K562 (cell line): Measurements from ENCODE around the gene LAG3. TPM values are rescaled to one million over a fixed set of nuclear protein-coding genes. Genes with fewer than 3 reads are reported as not detected.
A peak's percentile ranks its signal among the peaks of the same experiment; 100 is the strongest.

Experiments used
- ATAC-seq: fragments of 200-7000 bp; cut with Tn5 transposase; 3 replicates; pipeline ENCODE4 v1.9.1; 2020; ENCODE audit warnings: moderate library complexity
- BruUV-seq: library from RNA; stranded (reverse); fragments of 400-500 nt; replicated peaks from 2 replicates; lab custom pipeline; 2021; lab: Mats Ljungman, UMichigan
- CTCF ChIA-PET: fragments of 300-600 bp; formaldehyde crosslinking; extraction: SDS; loops from one replicate; lab custom pipeline; 2021; ENCODE audit warnings: low intra/inter-chr PET ratio; lab: Yijun Ruan, JAX
- POLR2A ChIA-PET: fragments of 300-600, 350-650 bp; sonication (Branson Sonifier 250); formaldehyde crosslinking; extraction: SDS; loops from one replicate; lab custom pipeline; 2021; ENCODE audit warnings: antibody characterized with exemption, inconsistent platforms; lab: Yijun Ruan, JAX
- DNase-seq, 4 experiments: peaks; one replicate each; pipeline versions ENCODE4 v3.0.0 to v3.0.0-alpha.2; 2011 to 2018; ENCODE audit warnings: low spot score in 3 of 4, mixed read lengths in 3 of 4; ENCODE audit errors: extremely low read depth in 1 of 4
- FAIRE-seq: peaks from 2 replicates; lab custom pipeline; 2011; peaks lifted over from hg19 to GRCh38; lab: Jason Lieb, UNC
- H2AFZ ChIP-seq: 2 replicates; pipeline ENCODE4 v1.6.0; 2011; ENCODE audit warnings: low read depth, low read length, control low read depth, inconsistent platforms
- H3K27ac ChIP-seq: fragments of 200-600 bp; 3 replicates; pipeline ENCODE4 v1.8.0; 2011; ENCODE audit warnings: low read depth, mild to moderate bottlenecking, control low read depth, inconsistent platforms, low read length, moderate library complexity, mixed read lengths; ENCODE audit errors: extremely low read depth
- H3K27me3 ChIP-seq, 2 experiments: fragments of 300-600 bp in 1 of 2; 2 replicates in 1 of 2; 3 replicates in 1 of 2; pipeline versions ENCODE4 v1.6.0 to v1.8.0; 2011; ENCODE audit warnings: inconsistent platforms in 2 of 2, low read length in 2 of 2, mild to moderate bottlenecking in 1 of 2, mixed read lengths in 1 of 2, moderate library complexity in 1 of 2; ENCODE audit not compliant: control insufficient read depth in 2 of 2, insufficient read depth in 2 of 2
- H3K36me3 ChIP-seq: fragments of 300-600 bp; 3 replicates; pipeline ENCODE4 v1.8.0; 2011; ENCODE audit warnings: mild to moderate bottlenecking, low read length, inconsistent platforms; ENCODE audit not compliant: control insufficient read depth, insufficient read depth
- H3K4me1 ChIP-seq, 2 experiments: fragments of 200-600 bp in 1 of 2; replicated peaks in 1 of 2; 2 replicates in 1 of 2; 3 replicates in 1 of 2; pipeline versions ENCODE4 v1.5.1 to v1.8.0; 2011; ENCODE audit warnings: inconsistent platforms in 2 of 2, low read length in 2 of 2, mild to moderate bottlenecking in 1 of 2, mixed read lengths in 1 of 2, moderate library complexity in 1 of 2; ENCODE audit not compliant: control insufficient read depth in 2 of 2, insufficient read depth in 2 of 2
- H3K4me2 ChIP-seq: 2 replicates; pipeline ENCODE4 v1.6.1; 2011; ENCODE audit warnings: low read length, control low read depth, inconsistent platforms, mixed read lengths; ENCODE audit not compliant: insufficient read depth
- H3K4me3 ChIP-seq: fragments of 200-600 bp; sonication (generic), shearing (Covaris generic); 2 replicates; pipeline ENCODE4 v1.5.1; 2016; ENCODE audit warnings: control low read depth, inconsistent platforms
- H3K79me2 ChIP-seq: fragments of 200-600 bp; 3 replicates; pipeline ENCODE4 v1.8.0; 2011; ENCODE audit warnings: low read length, inconsistent platforms; ENCODE audit not compliant: control insufficient read depth, insufficient read depth
- H3K9ac ChIP-seq, 2 experiments: 2 replicates each; pipeline versions ENCODE4 v1.6.0 to v1.6.1; 2011; ENCODE audit warnings: low read depth in 2 of 2, low read length in 2 of 2, control low read depth in 1 of 2, inconsistent platforms in 1 of 2, mild to moderate bottlenecking in 1 of 2, mixed read lengths in 1 of 2; ENCODE audit not compliant: insufficient read depth in 1 of 2
- H3K9me1 ChIP-seq: one replicate; pipeline ENCODE4 v1.6.0; 2011; ENCODE audit warnings: inconsistent platforms, mild to moderate bottlenecking, low read length, moderate library complexity; ENCODE audit not compliant: control insufficient read depth, insufficient read depth
- H3K9me3 ChIP-seq: replicated peaks from 2 replicates; pipeline ENCODE4 v1.5.1; 2011; ENCODE audit warnings: low read depth, low read length, inconsistent platforms; ENCODE audit not compliant: control insufficient read depth, insufficient read depth
- H4K20me1 ChIP-seq: replicated peaks from 2 replicates; pipeline ENCODE4 v1.6.1; 2011; ENCODE audit warnings: low read length, inconsistent platforms, mixed read lengths; ENCODE audit not compliant: control insufficient read depth, insufficient read depth
- ARID3B ChIP-seq: fragments of 250-450 bp; sonication (Bioruptor Pico); IDR thresholded peaks from 2 replicates; pipeline ENCODE4 v1.4.0; 2020; ENCODE audit warnings: borderline replicate concordance
- CHD4 ChIP-seq: fragments of 200-600 bp; sonication (generic); IDR thresholded peaks from 3 replicates; pipeline ENCODE4 v1.6.1; 2012; ENCODE audit warnings: low read depth, mild to moderate bottlenecking, mixed read lengths, low read length, inconsistent platforms; ENCODE audit not compliant: insufficient read depth, insufficient replicate concordance, poor library complexity, severe bottlenecking
- HNRNPH1 ChIP-seq: fragments of 200-400 bp; formaldehyde crosslinking; optimal IDR thresholded peaks from 2 replicates; pipeline ENCODE3; 2017; ENCODE audit warnings: low read depth, mild to moderate bottlenecking, low read length, moderate library complexity
- IRF9 ChIP-seq: fragments of 450-650 bp; IDR thresholded peaks from 2 replicates; pipeline ENCODE4 v1.6.1; 2016; ENCODE audit warnings: missing biosample characterization, missing genetic modification characterization
- KDM2B ChIP-seq: fragments of 250-450 bp; sonication (Bioruptor Pico); IDR thresholded peaks from 2 replicates; pipeline ENCODE4 v1.8.0; 2021; ENCODE audit warnings: mild to moderate bottlenecking, moderate library complexity
- PTBP1 ChIP-seq: fragments of 200-400 bp; formaldehyde crosslinking; IDR thresholded peaks from 2 replicates; pipeline ENCODE4 v1.6.1; 2017; ENCODE audit warnings: low read depth, low read length
- SP2 ChIP-seq: IDR thresholded peaks from 2 replicates; pipeline ENCODE4 v1.6.1; 2011; ENCODE audit warnings: mild to moderate bottlenecking, low read depth, low read length, moderate library complexity; ENCODE audit not compliant: poor library complexity, severe bottlenecking; ENCODE audit errors: extremely low read depth
- ZNF408 ChIP-seq: fragments of 250-450 bp; sonication (Bioruptor Pico); IDR thresholded peaks from 2 replicates; pipeline ENCODE4 v1.4.0; 2020; ENCODE audit warnings: low read depth, mild to moderate bottlenecking, moderate library complexity
- ZSCAN29 ChIP-seq: fragments of 450-650 bp; IDR thresholded peaks from 2 replicates; pipeline ENCODE4 v1.6.1; 2017
- WGBS: fragments of 100-300 bp; shearing (Covaris generic); methylation state at CpG from one replicate; pipeline ENCODE4 v1.1.6; 2016; ENCODE audit warnings: low coverage, mixed read lengths; ENCODE audit not compliant: insufficient coverage; ENCODE audit errors: missing lambda C conversion rate; 5-methylcytosine and 5-hydroxymethylcytosine counted together
- in situ Hi-C: fragments of 300-500 bp; cut with MboI; formaldehyde crosslinking; loops from 4 replicates; pipeline ENCODE4 v1.15.0; 2018; ENCODE audit warnings: inconsistent platforms, mixed read lengths
- intact Hi-C: fragments of 100-400 bp; cut with micrococcal nuclease; formaldehyde crosslinking; loops from 2 replicates; pipeline ENCODE4 v1.14.2; 2022
- polyA plus RNA-seq, 8 experiments: library from polyadenylated mRNA; depleted of rRNA in 4 of 8; stranded (reverse) in 5 of 8; unstranded in 3 of 8; fragments of >200 nt; fragmentation: Nextera tagmentation in 2 of 8; fragmentation: Illumina TruSeq in 1 of 8; extraction: Ambion mirVana in 2 of 8; extraction: Trizol in 1 of 8; gene quantifications; 2 replicates each; pipeline versions ENCODE4 v1.2.1 to v1.2.3, GENCODE V29; 2011 to 2014; ENCODE audit warnings: inconsistent platforms in 1 of 8, missing spikeins in 1 of 8
- total RNA-seq, 7 experiments: library from RNA; depleted of rRNA in 6 of 7; stranded (reverse); fragments of >200 nt in 6 of 7; fragmentation: Illumina TruSeq in 2 of 7; extraction: Trizol in 2 of 7; gene quantifications; 2 replicates each; pipeline versions ENCODE4 v1.2.1 to v1.2.3, GENCODE V29; 2011 to 2021; ENCODE audit warnings: low replicate concordance in 1 of 7
- TF ChIP-seq, protein P1 (sequence below): fragments of 200-800 bp; sonication (Bioruptor generic); IDR thresholded peaks from 2 replicates; pipeline ENCODE4 v1.6.1; 2017; ENCODE audit warnings: missing genetic modification characterization, missing compliant biosample characterization
- TF ChIP-seq, protein P2 (sequence below): IDR thresholded peaks from 3 replicates; pipeline ENCODE4 v1.6.1; 2011; ENCODE audit warnings: borderline replicate concordance, mild to moderate bottlenecking, moderate library complexity; ENCODE audit not compliant: insufficient read length; ENCODE audit errors: extremely low read depth

LAG3 gene
- total and polyA plus RNA-seq, 9 of the 15 experiments (the other 6 are each of a cell fraction or from before 2014, with no cell fraction given): 0.07 to 0.66 (median 0.09) TPM; not detected in 1

GRCh38 chr12:6780573-6780972 lies 8.3 kb downstream of the LAG3 start (continued):
- TF ChIP-seq, protein P1, sequence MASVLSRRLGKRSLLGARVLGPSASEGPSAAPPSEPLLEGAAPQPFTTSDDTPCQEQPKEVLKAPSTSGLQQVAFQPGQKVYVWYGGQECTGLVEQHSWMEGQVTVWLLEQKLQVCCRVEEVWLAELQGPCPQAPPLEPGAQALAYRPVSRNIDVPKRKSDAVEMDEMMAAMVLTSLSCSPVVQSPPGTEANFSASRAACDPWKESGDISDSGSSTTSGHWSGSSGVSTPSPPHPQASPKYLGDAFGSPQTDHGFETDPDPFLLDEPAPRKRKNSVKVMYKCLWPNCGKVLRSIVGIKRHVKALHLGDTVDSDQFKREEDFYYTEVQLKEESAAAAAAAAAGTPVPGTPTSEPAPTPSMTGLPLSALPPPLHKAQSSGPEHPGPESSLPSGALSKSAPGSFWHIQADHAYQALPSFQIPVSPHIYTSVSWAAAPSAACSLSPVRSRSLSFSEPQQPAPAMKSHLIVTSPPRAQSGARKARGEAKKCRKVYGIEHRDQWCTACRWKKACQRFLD: no peak
- no peak for TF ChIP-seq HNRNPH1
- TF ChIP-seq, all 486 proteins: peak for 0

DNA sequence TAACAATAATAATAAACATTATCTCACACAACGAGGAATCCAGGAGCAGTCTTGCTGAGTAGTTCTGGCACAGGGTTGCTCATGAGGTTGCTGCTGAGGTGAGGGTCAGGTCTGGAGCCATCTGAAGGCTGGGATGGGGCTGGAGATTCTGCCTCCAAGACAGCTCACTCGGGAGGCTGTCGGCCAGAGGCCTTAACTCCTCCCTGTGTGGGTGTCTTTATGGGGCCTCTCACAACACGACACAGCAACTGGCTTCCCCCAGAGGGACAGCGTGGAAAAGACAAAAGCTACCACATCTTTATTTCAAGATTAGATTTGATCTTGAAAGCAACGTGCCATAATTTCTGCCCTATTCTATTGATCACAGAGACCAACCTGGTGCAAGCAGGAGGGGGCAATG lies 9.8 kb downstream of the LAG3 start:
- DNase-seq: no peak
- BruUV-seq: no TSS peak
- Histone ChIP-seq H3K4me1 (peaks cover 9 to 18% of the 10 kb centered on the region in 2 experiments; a peak in 4 of 5 replicates), H3K27ac (no peak overlapping the region), H4K20me1 (no peaks in the 10 kb centered on the region), H2AFZ (peak overlapping the region; percentile 68), H3K79me2 (no peaks in the 10 kb centered on the region), H3K4me3 (no peak overlapping the region), H3K36me3 (no peaks in the 10 kb centered on the region), H3K9me1 (no peaks in the 10 kb centered on the region), H3K9me3 (no peaks in the 10 kb centered on the region), H3K9ac (peak overlapping the region in 1 of 2 experiments; percentile 33; a peak in 2 of 4 replicates), H3K27me3 (no peaks in the 10 kb centered on the region), H3K4me2 (no peak overlapping the region)
- no peak for FAIRE-seq
- intact Hi-C loops (no loop called here), in situ Hi-C loops (no loop called here)
- no peak for ATAC-seq
- CTCF ChIA-PET: no interaction called here
- TF ChIP-seq SP2 (no peak), KDM2B (CRISPR knock-in tag) (no peak), ZSCAN29 (no peak), PTBP1 (no peak), IRF9 (no peak), ZNF408 (CRISPR knock-in tag) (no peak), ARID3B (CRISPR knock-in tag) (no peak), CHD4 (no peak)
- TF ChIP-seq, protein P2, sequence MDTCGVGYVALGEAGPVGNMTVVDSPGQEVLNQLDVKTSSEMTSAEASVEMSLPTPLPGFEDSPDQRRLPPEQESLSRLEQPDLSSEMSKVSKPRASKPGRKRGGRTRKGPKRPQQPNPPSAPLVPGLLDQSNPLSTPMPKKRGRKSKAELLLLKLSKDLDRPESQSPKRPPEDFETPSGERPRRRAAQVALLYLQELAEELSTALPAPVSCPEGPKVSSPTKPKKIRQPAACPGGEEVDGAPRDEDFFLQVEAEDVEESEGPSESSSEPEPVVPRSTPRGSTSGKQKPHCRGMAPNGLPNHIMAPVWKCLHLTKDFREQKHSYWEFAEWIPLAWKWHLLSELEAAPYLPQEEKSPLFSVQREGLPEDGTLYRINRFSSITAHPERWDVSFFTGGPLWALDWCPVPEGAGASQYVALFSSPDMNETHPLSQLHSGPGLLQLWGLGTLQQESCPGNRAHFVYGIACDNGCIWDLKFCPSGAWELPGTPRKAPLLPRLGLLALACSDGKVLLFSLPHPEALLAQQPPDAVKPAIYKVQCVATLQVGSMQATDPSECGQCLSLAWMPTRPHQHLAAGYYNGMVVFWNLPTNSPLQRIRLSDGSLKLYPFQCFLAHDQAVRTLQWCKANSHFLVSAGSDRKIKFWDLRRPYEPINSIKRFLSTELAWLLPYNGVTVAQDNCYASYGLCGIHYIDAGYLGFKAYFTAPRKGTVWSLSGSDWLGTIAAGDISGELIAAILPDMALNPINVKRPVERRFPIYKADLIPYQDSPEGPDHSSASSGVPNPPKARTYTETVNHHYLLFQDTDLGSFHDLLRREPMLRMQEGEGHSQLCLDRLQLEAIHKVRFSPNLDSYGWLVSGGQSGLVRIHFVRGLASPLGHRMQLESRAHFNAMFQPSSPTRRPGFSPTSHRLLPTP: no peak
- whole genome bisulfite sequencing: 23% methylated on average over 6 of the region's 6 CpGs
- POLR2A ChIA-PET: interaction anchor here (0.6 to 1.7 kb wide), 4 partner anchors 10 to 102 kb away, joined by 3 to 5 read pairs (median 3); partner anchors contain the start of gene LAG3
